IgD-negative memory B cell (primary cell): ENCODE results near the gene PAQR9. TPM values are rescaled to one million over a fixed set of nuclear protein-coding genes. Genes with fewer than 3 reads are reported as not detected.

Source experiments
- H3K27ac Mint-ChIP-seq, 3 donors: one replicate each; pipeline ENCODE4 v1.8.0; 2020 to 2022; ENCODE audit warnings: mild to moderate bottlenecking in 3 of 3, mixed read lengths in 3 of 3, moderate library complexity in 1 of 3
- H3K27me3 Mint-ChIP-seq: one replicate; pipeline ENCODE4 v1.8.0; 2021; ENCODE audit warnings: mixed read lengths
- H3K36me3 Mint-ChIP-seq: one replicate; pipeline ENCODE4 v1.8.0; 2020; ENCODE audit warnings: mild to moderate bottlenecking, mixed read lengths
- H3K4me1 Mint-ChIP-seq, 3 donors: one replicate each; pipeline ENCODE4 v1.8.0; 2020 to 2022; ENCODE audit warnings: mixed read lengths in 3 of 3, mild to moderate bottlenecking in 1 of 3
- H3K4me3 Mint-ChIP-seq, 4 donors: one replicate each; pipeline ENCODE4 v1.8.0; 2020 to 2022; ENCODE audit warnings: mild to moderate bottlenecking in 4 of 4, mixed read lengths in 4 of 4, moderate library complexity in 3 of 4
- H3K9me3 Mint-ChIP-seq, 3 donors: one replicate each; pipeline ENCODE4 v1.8.0; 2020 to 2021; ENCODE audit warnings: mixed read lengths in 3 of 3, mild to moderate bottlenecking in 1 of 3
- polyA plus RNA-seq: library from polyadenylated mRNA; unstranded; fragments of 300-500 nt; fragmentation: Illumina TruSeq; gene quantifications from one replicate; pipeline ENCODE4 v1.2.3, GENCODE V29; 2021

PAQR9 gene
- polyA plus RNA-seq, 1 donor from 2014 or later, result not detected

- Mint-ChIP-seq H3K4me3 (no peak overlapping the region), H3K9me3 (no peaks in the 10 kb centered on the region), H3K4me1 (no peaks in the 10 kb centered on the region), H3K27ac (no peak overlapping the region), H3K36me3 (no peaks in the 10 kb centered on the region), H3K27me3 (peaks cover 13% of the 10 kb centered on the region)
Observed at GRCh38 chr3:142929890-142930289, 33.6 kb downstream of the PAQR9 start.

- Mint-ChIP-seq H3K9me3 (no peaks in the 10 kb centered on the region), H3K4me3 (no peak overlapping the region), H3K27ac (no peak overlapping the region), H3K36me3 (no peaks in the 10 kb centered on the region), H3K4me1 (no peaks in the 10 kb centered on the region), H3K27me3 (peaks cover 18% of the 10 kb centered on the region)
Observed at GRCh38 chr3:142929109-142929508, 34.4 kb downstream of the PAQR9 start.

DNA sequence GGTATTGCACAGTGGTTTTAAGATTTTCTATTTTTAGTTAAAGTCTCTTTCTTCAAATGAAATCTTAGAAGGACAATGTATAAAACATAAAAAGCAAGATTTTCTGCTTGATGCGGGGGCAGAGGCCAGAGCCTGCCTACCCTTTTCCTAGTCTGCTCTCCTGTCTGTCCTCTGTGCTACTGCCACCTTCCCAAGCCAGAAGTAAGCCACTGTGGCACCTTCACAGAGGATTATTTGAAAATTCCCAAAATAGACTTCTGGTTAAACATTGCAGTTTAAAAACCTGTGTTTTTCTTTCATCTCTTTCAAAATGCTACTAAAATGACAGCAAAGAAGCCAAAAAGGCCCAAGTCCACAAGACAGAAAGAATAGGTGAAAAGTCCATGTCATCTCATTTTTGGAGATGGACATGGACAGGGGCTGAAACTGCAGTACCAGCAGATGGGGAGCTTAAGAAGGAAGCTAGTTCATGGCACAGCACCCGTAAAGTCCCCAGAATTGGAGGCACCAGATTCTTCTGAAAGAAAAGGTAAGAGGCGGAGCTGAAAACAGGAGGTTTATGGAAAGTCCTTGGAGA lies 37.0 kb downstream of the PAQR9 start:
- Mint-ChIP-seq H3K36me3 (no peaks in the 10 kb centered on the region), H3K27me3 (peaks cover 22% of the 10 kb centered on the region), H3K9me3 (peaks cover 0 to 4% (median 0%) of the 10 kb centered on the region in 3 donors), H3K27ac (no peak overlapping the region), H3K4me3 (no peak overlapping the region), H3K4me1 (no peaks in the 10 kb centered on the region)

DNA sequence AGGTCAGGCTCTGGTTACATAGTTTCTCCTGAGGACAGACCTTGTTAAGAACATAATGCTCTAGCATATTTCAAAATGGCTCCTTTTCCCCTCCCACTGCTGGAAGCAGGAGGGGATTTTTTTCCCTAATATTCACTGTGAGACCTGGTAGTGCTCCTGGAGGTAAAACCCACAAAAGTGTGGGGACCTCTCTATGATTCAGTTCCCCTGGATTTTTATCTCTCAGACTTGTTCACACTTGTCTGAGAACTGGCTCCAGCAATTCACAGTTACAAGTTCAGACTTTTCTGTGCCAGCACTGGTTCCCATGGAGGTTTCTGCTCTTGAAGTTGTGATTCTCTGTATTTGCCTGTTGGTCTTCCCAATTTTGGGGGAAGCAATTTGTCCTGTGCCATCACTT lies 38.3 kb downstream of the PAQR9 start:
- no peak overlapping the region for H3K4me3 Mint-ChIP-seq
- H3K9me3 Mint-ChIP-seq, result peaks cover 0 to 4% (median 0%) of the 10 kb centered on the region in 3 donors
- H3K27me3 Mint-ChIP-seq, result peaks cover 22% of the 10 kb centered on the region
- H3K36me3 Mint-ChIP-seq, result no peaks in the 10 kb centered on the region
- no peaks in the 10 kb centered on the region for H3K4me1 Mint-ChIP-seq
- no peak overlapping the region for H3K27ac Mint-ChIP-seq

GRCh38 chr3:142923694-142924093 lies 39.8 kb downstream of the PAQR9 start:
- H3K4me1 Mint-ChIP-seq, result no peaks in the 10 kb centered on the region
- H3K27ac Mint-ChIP-seq, result no peak overlapping the region
- H3K27me3 Mint-ChIP-seq, result peaks cover 22% of the 10 kb centered on the region
- H3K4me3 Mint-ChIP-seq, result no peak overlapping the region
- peaks cover 0 to 4% (median 0%) of the 10 kb centered on the region in 3 donors for H3K9me3 Mint-ChIP-seq
- no peaks in the 10 kb centered on the region for H3K36me3 Mint-ChIP-seq

DNA sequence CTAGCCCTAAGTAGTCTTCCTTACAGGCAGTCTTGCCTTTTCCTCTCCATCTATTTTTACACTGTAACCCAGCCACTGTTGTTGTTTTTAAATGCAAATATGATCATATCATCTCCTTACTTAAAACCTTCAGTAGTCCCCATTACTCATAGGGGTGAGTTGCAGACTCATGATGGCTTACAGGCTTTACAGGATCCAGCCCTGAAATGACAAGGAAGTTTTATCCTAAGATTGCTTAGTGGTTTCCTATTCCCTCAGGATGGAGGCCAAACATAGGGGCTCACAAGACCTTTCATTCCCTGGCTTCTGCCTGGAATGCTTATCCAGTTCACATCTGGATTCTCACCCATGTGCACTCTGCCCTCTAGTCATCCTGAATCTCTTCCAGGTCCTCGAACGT lies 46.9 kb downstream of the PAQR9 start:
- peaks cover 3% of the 10 kb centered on the region for H3K27me3 Mint-ChIP-seq
- no peaks in the 10 kb centered on the region for H3K36me3 Mint-ChIP-seq
- H3K9me3 Mint-ChIP-seq, result no peaks in the 10 kb centered on the region
- H3K4me3 Mint-ChIP-seq, result no peak overlapping the region
- H3K4me1 Mint-ChIP-seq, result peaks cover 0 to 3% (median 1%) of the 10 kb centered on the region in 3 donors
- H3K27ac Mint-ChIP-seq, result no peak overlapping the region

DNA sequence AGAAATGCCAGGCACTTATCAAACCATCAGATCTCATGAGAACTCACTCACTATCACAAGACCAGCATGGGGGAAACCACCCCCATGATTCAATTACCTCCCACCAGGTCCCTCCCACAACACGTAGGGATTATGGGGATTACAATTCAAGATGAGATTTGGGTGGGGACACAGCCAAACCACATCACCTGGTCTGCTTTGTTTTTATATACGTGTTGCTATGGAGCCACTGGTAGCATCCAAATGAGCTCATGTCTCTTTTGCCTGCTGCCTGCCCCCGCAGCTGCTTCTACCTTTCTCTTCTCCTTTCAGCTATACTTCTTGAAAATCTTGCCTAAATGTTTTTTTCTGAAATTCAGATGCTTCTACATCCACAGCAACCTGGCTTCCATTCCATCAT lies 47.8 kb downstream of the PAQR9 start:
- Mint-ChIP-seq H3K4me3 (peak overlapping the region in 1 of 4 donors; percentile 6), H3K9me3 (no peaks in the 10 kb centered on the region), H3K4me1 (peaks cover 0 to 3% (median 1%) of the 10 kb centered on the region in 3 donors), H3K27me3 (peaks cover 3% of the 10 kb centered on the region), H3K27ac (no peak overlapping the region), H3K36me3 (no peaks in the 10 kb centered on the region)

GRCh38 chr3:142914286-142914811 lies 49.1 kb downstream of the PAQR9 start:
- Mint-ChIP-seq H3K4me3 (peak overlapping the region in 1 of 4 donors; percentile 3), H3K9me3 (no peaks in the 10 kb centered on the region), H3K36me3 (no peaks in the 10 kb centered on the region), H3K27ac (no peak overlapping the region), H3K27me3 (peaks cover 3% of the 10 kb centered on the region), H3K4me1 (peaks cover 0 to 3% (median 1%) of the 10 kb centered on the region in 3 donors)

- no peaks in the 10 kb centered on the region for H3K36me3 Mint-ChIP-seq
- peaks cover 0 to 3% (median 1%) of the 10 kb centered on the region in 3 donors for H3K4me1 Mint-ChIP-seq
- no peak overlapping the region for H3K4me3 Mint-ChIP-seq
Observed at GRCh38 chr3:142913432-142913831, 50.0 kb downstream of the PAQR9 start.

DNA sequence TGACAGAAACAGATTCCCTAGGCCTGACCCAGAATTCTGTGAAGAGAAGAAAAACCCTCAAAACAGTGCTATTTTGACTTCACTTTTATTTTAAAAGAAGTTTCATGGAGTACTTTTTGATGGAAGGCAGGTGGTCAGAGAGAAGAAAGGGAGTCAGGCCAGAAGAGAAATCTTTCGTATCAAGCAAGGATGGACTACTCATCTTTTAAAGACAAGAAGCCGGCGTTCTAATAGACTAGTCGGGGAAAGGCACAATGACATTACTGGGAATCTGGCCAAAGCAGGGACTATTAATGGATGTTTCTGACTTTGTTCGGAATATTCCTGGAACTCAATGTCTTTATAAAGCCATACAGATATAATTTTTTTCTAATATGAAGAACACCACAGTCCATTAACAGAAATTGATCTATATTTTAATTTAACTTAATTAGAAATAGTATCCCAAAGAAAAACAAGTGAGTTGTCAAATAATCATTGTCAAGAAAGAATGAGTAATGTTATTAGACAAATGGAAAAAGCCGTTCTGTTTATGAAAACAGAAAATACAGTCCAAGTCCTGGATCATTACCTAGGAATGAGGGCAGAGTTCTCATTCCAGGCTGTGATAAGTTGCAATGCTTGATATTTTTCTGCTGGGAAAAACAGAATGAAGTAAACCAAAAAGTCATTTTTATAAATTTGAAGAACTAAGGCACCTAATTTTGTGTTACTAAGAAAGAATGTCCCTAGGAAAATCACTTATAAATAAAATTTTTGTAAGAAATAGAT lies 50.9 kb downstream of the PAQR9 start:
- Mint-ChIP-seq H3K27me3 (peaks cover 3% of the 10 kb centered on the region), H3K36me3 (peaks cover under 1% of the 10 kb centered on the region), H3K9me3 (no peaks in the 10 kb centered on the region), H3K27ac (no peak overlapping the region), H3K4me3 (no peak overlapping the region), H3K4me1 (peaks cover 0 to 3% (median 1%) of the 10 kb centered on the region in 3 donors)

More at GRCh38 chr3:142913432-142913831, 50.0 kb downstream of the PAQR9 start:
- Mint-ChIP-seq H3K27ac (no peak overlapping the region), H3K27me3 (peaks cover 3% of the 10 kb centered on the region), H3K9me3 (no peaks in the 10 kb centered on the region)

Other genes starting within 250 kb of the PAQR9 start
- 0.45 TPM for gene TRPC1, start 239.6 kb downstream of the PAQR9 start, polyA plus RNA-seq
- gene PCOLCE2, start 74.6 kb downstream of the PAQR9 start, polyA plus RNA-seq, result not detected
- 114 TPM for gene U2SURP, start 37.9 kb upstream of the PAQR9 start, polyA plus RNA-seq
- gene CHST2, start 156.1 kb upstream of the PAQR9 start, polyA plus RNA-seq, result 7.8 TPM